H9 (cell line): ENCODE data around the gene TEX22. TPM values are rescaled to one million over a fixed set of nuclear protein-coding genes. Genes with fewer than 3 reads are reported as not detected.

ENCODE experiments used
- DNase-seq: peaks from one replicate; pipeline ENCODE4 v3.0.0-alpha.2; 2017
- H2AFZ ChIP-seq: one replicate; pipeline ENCODE4 v1.6.1; 2013; ENCODE audit warnings: mild to moderate bottlenecking, low read length, control low read depth, moderate library complexity
- H2AK5ac ChIP-seq: 2 replicates; pipeline ENCODE4 v1.6.1; 2013; ENCODE audit warnings: low read length, control low read depth, mixed read lengths; ENCODE audit not compliant: insufficient read length
- H2BK120ac ChIP-seq: one replicate; pipeline ENCODE4 v1.6.1; 2013; ENCODE audit warnings: low read depth, mild to moderate bottlenecking, low read length, control low read depth, inconsistent platforms; ENCODE audit not compliant: poor library complexity, severe bottlenecking
- H2BK12ac ChIP-seq: 2 replicates; pipeline ENCODE4 v1.6.1; 2013; ENCODE audit warnings: low read length, control low read depth, mixed read lengths, low read depth; ENCODE audit not compliant: insufficient read length
- H2BK15ac ChIP-seq: 2 replicates; pipeline ENCODE4 v1.6.1; 2013; ENCODE audit warnings: low read depth, low read length, control low read depth
- H2BK20ac ChIP-seq: one replicate; pipeline ENCODE4 v1.6.1; 2013; ENCODE audit warnings: low read depth, mild to moderate bottlenecking, low read length, control low read depth, inconsistent platforms; ENCODE audit not compliant: poor library complexity, severe bottlenecking
- H2BK5ac ChIP-seq: 2 replicates; pipeline ENCODE4 v1.6.1; 2013; ENCODE audit warnings: low read length, control low read depth, mixed read lengths; ENCODE audit not compliant: insufficient read length
- H3K14ac ChIP-seq: 2 replicates; pipeline ENCODE4 v1.6.1; 2013; ENCODE audit warnings: low read length, control low read depth; ENCODE audit not compliant: insufficient read depth
- H3K18ac ChIP-seq: 2 replicates; pipeline ENCODE4 v1.6.1; 2013; ENCODE audit warnings: low read depth, mild to moderate bottlenecking, mixed read lengths, low read length, control low read depth; ENCODE audit not compliant: insufficient read length
- H3K23ac ChIP-seq: 2 replicates; pipeline ENCODE4 v1.6.1; 2013; ENCODE audit warnings: low read length, control low read depth, mixed read lengths, low read depth; ENCODE audit not compliant: insufficient read length
- H3K23me2 ChIP-seq: 2 replicates; pipeline ENCODE4 v1.6.1; 2013; ENCODE audit warnings: low read depth, mild to moderate bottlenecking, mixed read lengths, low read length, control low read depth; ENCODE audit not compliant: insufficient read length, poor library complexity, severe bottlenecking
- H3K27ac ChIP-seq: 2 replicates; pipeline ENCODE4 v1.5.1; 2013; ENCODE audit warnings: low read length, control low read depth, mixed read lengths, low read depth; ENCODE audit not compliant: insufficient read length
- H3K27me3 ChIP-seq: 2 replicates; pipeline ENCODE4 v1.6.1; 2013; ENCODE audit warnings: low read length, control low read depth, inconsistent platforms; ENCODE audit not compliant: insufficient read depth
- H3K4ac ChIP-seq: 2 replicates; pipeline ENCODE4 v1.6.1; 2013; ENCODE audit warnings: low read depth, mild to moderate bottlenecking, control low read depth, inconsistent platforms, low read length, moderate library complexity
- H3K4me1 ChIP-seq: 2 replicates; pipeline ENCODE4 v1.6.1; 2013; ENCODE audit warnings: low read length, control low read depth, inconsistent platforms; ENCODE audit not compliant: insufficient read depth
- H3K4me2 ChIP-seq: 2 replicates; pipeline ENCODE4 v1.6.1; 2013; ENCODE audit warnings: low read length, control low read depth, mixed read lengths; ENCODE audit not compliant: insufficient read length, insufficient read depth
- H3K56ac ChIP-seq: 2 replicates; pipeline ENCODE4 v1.6.1; 2013; ENCODE audit warnings: low read depth, mild to moderate bottlenecking, mixed read lengths, low read length, control low read depth; ENCODE audit not compliant: insufficient read length
- H3K79me1 ChIP-seq: 2 replicates; pipeline ENCODE4 v1.6.1; 2013; ENCODE audit warnings: low read depth, mild to moderate bottlenecking, moderate library complexity, low read length, control low read depth, inconsistent platforms; ENCODE audit not compliant: insufficient read depth, poor library complexity, severe bottlenecking
- H3K79me2 ChIP-seq: 2 replicates; pipeline ENCODE4 v1.6.1; 2013; ENCODE audit warnings: low read length, control low read depth, inconsistent platforms; ENCODE audit not compliant: insufficient read depth
- H3K9ac ChIP-seq: 2 replicates; pipeline ENCODE4 v1.6.1; 2013; ENCODE audit warnings: low read length, control low read depth, mixed read lengths; ENCODE audit not compliant: insufficient read length; ENCODE audit errors: extremely low read depth
- H3K9me3 ChIP-seq: one replicate; pipeline ENCODE4 v1.6.1; 2013; ENCODE audit warnings: low read depth, low read length, inconsistent platforms; ENCODE audit not compliant: control insufficient read depth
- H3T11ph ChIP-seq: one replicate; pipeline ENCODE4 v1.6.1; 2013; ENCODE audit warnings: mild to moderate bottlenecking, low read length, control low read depth, inconsistent platforms
- H4K20me1 ChIP-seq: one replicate; pipeline ENCODE4 v1.6.1; 2013; ENCODE audit not compliant: control insufficient read depth, insufficient read length, insufficient read depth
- H4K5ac ChIP-seq: 2 replicates; pipeline ENCODE4 v1.6.1; 2013; ENCODE audit warnings: low read depth, mild to moderate bottlenecking, mixed read lengths, low read length, control low read depth; ENCODE audit not compliant: insufficient read length
- H4K8ac ChIP-seq: replicated peaks from 2 replicates; pipeline ENCODE4 v1.6.1; 2013; ENCODE audit warnings: low read length, control low read depth, mixed read lengths, low read depth; ENCODE audit not compliant: insufficient read length
- H4K91ac ChIP-seq: 2 replicates; pipeline ENCODE4 v1.6.1; 2013; ENCODE audit warnings: low read depth, mild to moderate bottlenecking, moderate library complexity, mixed read lengths, low read length, control low read depth; ENCODE audit not compliant: insufficient read length
- H3K27ac Mint-ChIP-seq, 3 experiments: 2 replicates in 2 of 3; 3 replicates in 1 of 3; pipeline ENCODE4 v1.8.0; 2020 to 2021; ENCODE audit warnings: mixed read lengths in 3 of 3, mild to moderate bottlenecking in 1 of 3, moderate library complexity in 1 of 3
- H3K27me3 Mint-ChIP-seq: 2 replicates; pipeline ENCODE4 v1.8.0; 2021; ENCODE audit warnings: low read depth, mild to moderate bottlenecking, moderate library complexity, mixed read lengths
- H3K36me3 Mint-ChIP-seq, 3 experiments: 2 replicates in 2 of 3; 3 replicates in 1 of 3; pipeline ENCODE4 v1.8.0; 2020 to 2021; ENCODE audit warnings: low read depth in 3 of 3, mixed read lengths in 3 of 3; ENCODE audit not compliant: insufficient read depth in 1 of 3
- H3K4me1 Mint-ChIP-seq, 2 experiments: 2 replicates each; pipeline ENCODE4 v1.8.0; 2020; ENCODE audit warnings: mixed read lengths in 2 of 2
- H3K4me3 Mint-ChIP-seq, 2 experiments: 2 replicates in 1 of 2; 3 replicates in 1 of 2; pipeline ENCODE4 v1.8.0; 2020 to 2021; ENCODE audit warnings: mild to moderate bottlenecking in 2 of 2, mixed read lengths in 2 of 2, moderate library complexity in 1 of 2
- H3K9me3 Mint-ChIP-seq, 2 experiments: 2 replicates in 1 of 2; 3 replicates in 1 of 2; pipeline ENCODE4 v1.8.0; 2020; ENCODE audit warnings: mild to moderate bottlenecking in 2 of 2, mixed read lengths in 2 of 2, moderate library complexity in 1 of 2
- WGBS: extraction: QIAGEN DNeasy Blood & Tissue Kit; methylation state at CpG from one replicate; pipeline ENCODE4 v1.1.7; 2013; ENCODE audit warnings: missing lambda C conversion rate, low lambda C conversion rate, mixed read lengths; ENCODE audit not compliant: insufficient read length; ENCODE audit errors: extremely low coverage; 5-methylcytosine and 5-hydroxymethylcytosine counted together
- total RNA-seq: library from RNA; stranded (reverse); gene quantifications from 2 replicates; pipeline ENCODE4 v1.2.1, GENCODE V29; 2021
- TF ChIP-seq, protein P1 (sequence below): fragments of 200-600 bp; sonication (generic); conservative IDR thresholded peaks from 3 replicates; pipeline ENCODE4 v1.8.0; 2021; ENCODE audit warnings: antibody characterized with exemption, mild to moderate bottlenecking

TEX22 gene
- total RNA-seq, 1 experiment from 2014 or later: 0.83 TPM

GRCh38 chr14:105376521-105377440 is 21.6 kb upstream of the TEX22 start:
- Histone ChIP-seq H2BK12ac (no peak overlapping the region), H2BK120ac (no peak overlapping the region)
- TF ChIP-seq, protein P1, sequence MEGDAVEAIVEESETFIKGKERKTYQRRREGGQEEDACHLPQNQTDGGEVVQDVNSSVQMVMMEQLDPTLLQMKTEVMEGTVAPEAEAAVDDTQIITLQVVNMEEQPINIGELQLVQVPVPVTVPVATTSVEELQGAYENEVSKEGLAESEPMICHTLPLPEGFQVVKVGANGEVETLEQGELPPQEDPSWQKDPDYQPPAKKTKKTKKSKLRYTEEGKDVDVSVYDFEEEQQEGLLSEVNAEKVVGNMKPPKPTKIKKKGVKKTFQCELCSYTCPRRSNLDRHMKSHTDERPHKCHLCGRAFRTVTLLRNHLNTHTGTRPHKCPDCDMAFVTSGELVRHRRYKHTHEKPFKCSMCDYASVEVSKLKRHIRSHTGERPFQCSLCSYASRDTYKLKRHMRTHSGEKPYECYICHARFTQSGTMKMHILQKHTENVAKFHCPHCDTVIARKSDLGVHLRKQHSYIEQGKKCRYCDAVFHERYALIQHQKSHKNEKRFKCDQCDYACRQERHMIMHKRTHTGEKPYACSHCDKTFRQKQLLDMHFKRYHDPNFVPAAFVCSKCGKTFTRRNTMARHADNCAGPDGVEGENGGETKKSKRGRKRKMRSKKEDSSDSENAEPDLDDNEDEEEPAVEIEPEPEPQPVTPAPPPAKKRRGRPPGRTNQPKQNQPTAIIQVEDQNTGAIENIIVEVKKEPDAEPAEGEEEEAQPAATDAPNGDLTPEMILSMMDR: peak; percentile 52

More at GRCh38 chr14:105376521-105377440, 21.6 kb upstream of the TEX22 start:
- Histone ChIP-seq H3K14ac (no peak overlapping the region; the same call in 1 of the 2 replicates), H3K4me2 (no peak overlapping the region), H2AK5ac (no peak overlapping the region), H3K9ac (no peak overlapping the region), H4K91ac (no peak overlapping the region), H3K27ac (no peak overlapping the region), H4K20me1 (no peaks in the 10 kb centered on the region), H2BK5ac (no peak overlapping the region), H2AFZ (no peak overlapping the region), H3K18ac (no peak overlapping the region), H3K23ac (no peak overlapping the region), H3K4ac (no peak overlapping the region), H3K79me2 (no peaks in the 10 kb centered on the region), H3K56ac (no peak overlapping the region), H3K9me3 (no peaks in the 10 kb centered on the region), H3K27me3 (no peaks in the 10 kb centered on the region), H2BK20ac (no peak overlapping the region), H3T11ph (no peak overlapping the region), H3K23me2 (no peaks in the 10 kb centered on the region), H2BK15ac (no peak overlapping the region), H4K5ac (no peak overlapping the region), H4K8ac (no peak overlapping the region), H3K4me1 (peaks cover 2% of the 10 kb centered on the region; the same call in 1 of the 2 replicates), H3K79me1 (no peaks in the 10 kb centered on the region)
- Mint-ChIP-seq H3K4me3 (no peak overlapping the region), H3K4me1 (peaks cover 8% of the 10 kb centered on the region in 2 experiments), H3K9me3 (peaks cover 10% of the 10 kb centered on the region in 2 experiments; a peak in 4 of 5 replicates), H3K27me3 (peaks cover 8% of the 10 kb centered on the region), H3K27ac (no peak overlapping the region), H3K36me3 (peaks cover 8 to 16% (median 12%) of the 10 kb centered on the region in 3 experiments)
- WGBS: no CpG with 5 or more reads among the region's 34 CpGs
- DNase-seq: peak; percentile 61
